Astrocyte of the cerebellum (primary cell): ENCODE data around the gene ACSF3.

Source experiments
- DNase-seq: peaks from one replicate; pipeline ENCODE4 v3.0.0-alpha.2; 2011; ENCODE audit warnings: low read depth
- H3K4me3 ChIP-seq: 2 replicates; pipeline ENCODE4 v1.5.1; 2011; ENCODE audit warnings: mild to moderate bottlenecking, low read depth, low read length, moderate library complexity
- CTCF ChIP-seq: IDR thresholded peaks from 2 replicates; pipeline ENCODE4 v1.5.1; 2012; ENCODE audit warnings: low read length, low read depth, moderate library complexity, mild to moderate bottlenecking; ENCODE audit errors: missing control alignments
- in situ Hi-C: cut with HindIII; loops from 2 replicates; pipeline ENCODE4 v1.10.0; 2017; ENCODE audit warnings: low sequenced_read_pairs

Gene ACSF3

GRCh38 chr16:89131783-89132182, 38.1 kb downstream of the ACSF3 start:
- no peak for DNase-seq
- no peak for TF ChIP-seq CTCF
- H3K4me3 ChIP-seq = no peak overlapping the region
- in situ Hi-C loops = no loop called here

- no peak for TF ChIP-seq CTCF
- H3K4me3 ChIP-seq = no peak overlapping the region
- in situ Hi-C loops = no loop called here
- no peak for DNase-seq
Observed at GRCh38 chr16:89132194-89133005, 38.7 kb downstream of the ACSF3 start.

GRCh38 chr16:89133457-89134127, 39.9 kb downstream of the ACSF3 start:
- in situ Hi-C loops = no loop called here
- DNase-seq = no peak
- no peak for TF ChIP-seq CTCF
- H3K4me3 ChIP-seq = no peak overlapping the region

- in situ Hi-C loops = no loop called here
- no peak for DNase-seq
- TF ChIP-seq CTCF = no peak
- no peak overlapping the region for H3K4me3 ChIP-seq
Observed at GRCh38 chr16:89134269-89134668, 40.6 kb downstream of the ACSF3 start.

GRCh38 chr16:89135166-89135565, 41.5 kb downstream of the ACSF3 start:
- no peak for DNase-seq
- in situ Hi-C loops = no loop called here
- no peak for TF ChIP-seq CTCF
- no peak overlapping the region for H3K4me3 ChIP-seq

- no peak for DNase-seq
- no peak for TF ChIP-seq CTCF
- H3K4me3 ChIP-seq = no peak overlapping the region
- in situ Hi-C loops = no loop called here
Observed at GRCh38 chr16:89135971-89136765, 42.5 kb downstream of the ACSF3 start.
